HG02852 (cell line): ENCODE data around the gene POM121L2.

Source experiments
- ATAC-seq: cut with Tn5 transposase; IDR thresholded peaks from one replicate; pipeline ENCODE4 v1.9.1; 2021; ENCODE audit warnings: mild to moderate bottlenecking, moderate library complexity; ENCODE audit not compliant: unreplicated experiment

The POM121L2 gene

DNA sequence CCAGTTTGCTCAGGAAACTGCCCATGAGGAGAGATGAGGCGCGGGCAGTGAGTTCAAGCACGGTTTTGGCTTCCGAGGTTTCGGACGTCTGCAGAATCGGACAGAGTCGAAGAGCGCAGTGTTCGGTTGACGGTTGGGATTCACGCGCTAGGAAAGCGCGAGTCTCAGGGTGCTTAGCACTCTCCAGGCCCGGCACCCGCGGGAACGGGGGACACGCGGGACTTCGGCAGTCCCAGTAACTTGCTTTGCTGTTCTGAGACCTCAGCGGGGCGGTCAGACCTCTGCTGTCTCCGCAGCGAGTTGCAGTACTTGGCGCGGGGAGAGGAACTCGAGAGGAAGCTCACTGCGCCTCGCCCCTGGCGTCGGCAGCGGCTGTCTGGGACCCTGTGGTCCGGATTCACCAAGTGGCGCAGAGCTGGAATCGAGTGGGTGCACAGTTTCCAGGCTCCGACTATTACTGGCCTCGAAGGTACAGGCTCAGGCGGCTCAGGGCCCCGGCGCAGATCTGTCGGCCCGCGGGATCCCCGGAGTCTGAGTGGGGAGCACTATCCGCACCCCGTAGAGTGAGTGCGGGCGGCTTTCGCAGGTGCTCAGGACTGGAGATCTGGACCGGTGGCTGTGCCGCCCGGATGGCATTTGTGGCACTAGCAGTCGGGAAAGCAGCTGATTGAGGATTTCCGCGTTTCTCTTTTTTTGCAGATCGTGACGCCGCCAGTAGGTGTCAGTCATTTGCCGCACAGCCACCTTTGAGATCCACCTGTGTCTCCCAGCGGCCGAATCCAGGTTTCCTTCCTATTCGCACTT lies at the start of gene POM121L2:
TSS of gene POM121L2 (minus strand) at position 128 of the 804 bp plus-strand sequence. CDS start at position 25, 103 bp downstream.
- peak; percentile 51 for ATAC-seq

DNA sequence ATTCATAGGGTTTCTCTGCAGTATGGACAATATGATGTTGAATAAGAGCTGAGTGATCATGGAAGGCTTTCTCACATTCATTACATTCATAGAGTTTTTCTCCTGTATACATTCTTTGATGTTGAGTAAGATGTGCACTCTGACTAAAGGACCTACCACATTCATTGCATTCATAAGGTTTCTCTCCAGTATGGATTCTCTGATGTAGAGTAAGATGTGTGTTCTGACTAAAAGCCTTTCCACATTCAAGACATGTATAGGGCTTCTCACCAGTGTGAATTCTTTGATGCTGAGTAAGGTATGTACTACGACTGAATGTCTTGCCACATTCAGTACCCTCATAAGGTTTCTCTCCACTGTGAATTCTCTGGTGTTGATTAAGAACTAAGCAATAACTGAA lies 47.2 kb upstream of the POM121L2 start:
- no peak for ATAC-seq

DNA sequence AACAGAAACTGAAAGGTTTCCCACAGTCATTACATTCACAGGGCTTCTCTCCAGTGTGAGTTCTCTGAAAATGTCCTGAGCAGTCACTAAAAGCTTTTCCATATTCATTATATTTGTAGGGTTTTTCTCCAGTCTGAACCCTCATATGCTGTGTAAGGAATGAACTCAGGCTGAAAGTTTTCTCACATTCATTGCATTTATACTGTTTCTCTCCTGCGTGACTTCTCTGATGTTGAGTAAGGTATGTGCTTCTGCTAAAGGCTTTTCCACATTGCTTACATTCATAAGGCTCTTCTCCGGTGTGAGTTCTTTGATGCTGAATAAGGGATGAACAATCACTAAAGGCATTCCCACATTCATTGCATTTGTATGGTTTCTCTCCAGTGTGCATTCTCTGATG lies 46.7 kb upstream of the POM121L2 start:
- ATAC-seq: no peak

DNA sequence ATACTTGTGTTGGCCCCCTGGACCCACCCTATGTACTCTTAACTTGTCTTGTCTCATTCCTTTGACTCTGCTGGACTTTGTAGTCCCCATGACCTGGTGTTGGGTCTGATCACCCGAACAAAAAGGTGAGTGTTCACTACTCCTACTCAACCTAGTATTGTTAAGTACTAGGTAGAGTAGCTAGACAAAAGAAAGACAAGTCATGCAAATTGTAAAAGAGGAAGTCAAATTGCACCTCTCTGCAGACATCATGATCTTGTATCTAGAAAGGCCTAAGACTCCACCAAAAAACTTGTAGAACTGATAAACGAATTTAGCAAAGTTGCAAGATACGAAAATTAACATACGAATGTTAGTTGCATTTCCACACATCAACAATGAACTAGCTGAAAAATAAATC lies 40.8 kb upstream of the POM121L2 start:
- no peak for ATAC-seq

DNA sequence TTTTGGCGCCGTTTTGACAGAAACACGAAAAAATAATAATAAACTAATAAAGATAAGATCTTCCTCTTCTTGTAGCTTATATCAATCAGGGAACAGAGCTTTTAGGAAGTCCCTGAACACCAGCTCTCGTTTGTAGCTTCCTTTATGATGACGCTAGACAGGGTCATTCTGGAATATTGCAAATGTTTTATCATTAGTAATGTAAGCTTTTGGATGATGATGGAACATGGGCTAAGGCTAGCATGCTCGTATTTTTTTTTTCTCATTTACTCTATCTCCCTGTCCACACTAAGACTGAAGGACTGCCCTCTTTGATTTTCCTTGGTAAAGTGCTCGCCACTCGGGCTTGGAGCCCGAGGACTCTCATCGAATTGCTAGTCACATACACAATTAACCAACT lies 22.1 kb upstream of the POM121L2 start:
- ATAC-seq: no peak

DNA sequence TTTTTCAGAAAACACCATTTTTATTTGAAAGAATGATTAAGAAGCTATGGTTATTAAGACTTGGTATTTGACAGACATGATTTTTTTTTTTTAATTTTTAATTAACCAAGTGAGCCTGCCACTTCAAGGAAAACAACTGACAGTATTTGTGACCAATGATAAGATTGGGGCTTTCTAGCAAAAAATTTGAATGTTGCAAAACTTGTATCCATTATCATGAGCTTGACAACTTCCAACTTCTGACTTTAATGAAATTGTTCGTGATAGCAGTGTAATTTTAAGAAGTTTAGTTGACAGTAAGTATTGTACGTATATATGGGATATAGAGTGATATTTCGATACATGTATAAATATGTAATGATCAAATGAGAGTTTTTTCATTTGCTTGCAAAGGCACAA lies 21.6 kb upstream of the POM121L2 start:
- ATAC-seq: no peak

DNA sequence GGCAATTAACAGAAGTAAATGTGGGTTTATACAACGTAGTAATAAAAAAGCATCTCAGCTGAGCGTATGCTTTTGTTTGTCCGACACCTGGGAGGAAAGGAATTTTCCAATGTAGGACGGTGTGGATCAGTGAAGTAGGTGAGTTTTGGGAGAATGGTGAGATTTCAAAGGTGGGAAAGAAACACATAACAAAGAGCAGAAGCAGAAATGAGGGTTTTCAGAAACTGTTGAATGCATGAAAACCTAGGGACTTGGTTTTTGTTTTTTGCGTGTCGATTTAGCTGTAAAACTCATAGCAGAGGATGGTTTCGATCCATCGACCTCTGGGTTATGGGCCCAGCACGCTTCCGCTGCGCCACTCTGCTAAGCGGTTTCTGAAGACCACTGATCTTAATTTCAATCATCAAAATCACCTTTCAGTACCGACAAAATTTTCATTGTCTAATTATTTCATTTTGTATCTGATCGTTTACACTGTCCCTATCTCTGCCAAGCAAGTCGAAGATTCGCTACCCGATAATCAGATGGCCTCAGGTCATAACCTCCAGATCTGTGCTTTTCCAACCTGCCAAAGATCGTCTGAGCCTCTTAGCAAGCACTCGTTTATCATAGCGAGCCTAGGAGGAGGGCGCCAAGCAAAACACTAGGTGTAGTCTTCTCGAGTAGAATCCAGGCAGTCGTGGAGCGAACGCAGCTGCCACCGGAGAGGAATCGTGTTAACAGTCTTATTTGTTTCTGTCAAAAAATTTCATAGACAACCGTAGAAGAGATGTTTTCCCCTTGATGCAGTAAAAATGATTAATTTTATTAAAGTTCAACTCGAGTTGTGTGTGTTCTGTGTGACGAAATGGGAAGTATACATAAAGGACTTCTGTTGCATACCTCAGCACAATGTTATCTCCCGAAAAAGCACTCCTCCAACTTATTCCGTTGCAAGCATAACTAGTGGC lies 20.9 kb upstream of the POM121L2 start:
- ATAC-seq: no peak

DNA sequence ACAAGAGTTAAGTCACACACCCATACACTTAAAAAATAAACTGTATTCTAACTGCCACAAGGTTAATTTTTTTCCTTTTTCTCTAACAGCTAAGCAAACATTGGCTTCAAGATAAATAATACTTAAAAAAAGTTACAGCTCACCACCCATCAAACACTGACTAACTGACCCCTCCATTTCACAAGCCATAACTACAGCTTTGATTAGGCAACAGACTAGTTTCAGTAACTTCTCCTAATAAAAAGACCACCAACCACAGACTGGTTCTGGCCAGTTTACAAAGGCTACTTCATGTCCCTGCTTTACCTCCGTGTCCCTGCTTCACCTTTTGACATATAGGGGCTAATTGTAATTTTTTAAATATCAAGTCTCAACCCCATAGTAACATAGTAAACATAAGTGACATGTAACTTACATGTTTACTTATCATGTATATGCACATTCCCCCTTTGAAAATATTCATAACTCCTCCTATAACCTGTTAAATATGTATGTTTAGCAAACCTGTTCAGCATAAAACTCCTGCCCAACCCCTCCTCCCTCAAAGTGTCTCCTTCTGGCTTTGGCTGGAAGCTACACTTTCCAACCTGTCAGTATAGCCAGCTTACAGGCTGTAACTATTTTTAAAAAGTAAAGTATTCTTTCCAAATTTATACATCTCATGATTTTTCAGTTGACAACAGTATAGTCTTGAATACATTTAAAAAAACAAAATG lies 15.1 kb upstream of the POM121L2 start:
- no peak for ATAC-seq

DNA sequence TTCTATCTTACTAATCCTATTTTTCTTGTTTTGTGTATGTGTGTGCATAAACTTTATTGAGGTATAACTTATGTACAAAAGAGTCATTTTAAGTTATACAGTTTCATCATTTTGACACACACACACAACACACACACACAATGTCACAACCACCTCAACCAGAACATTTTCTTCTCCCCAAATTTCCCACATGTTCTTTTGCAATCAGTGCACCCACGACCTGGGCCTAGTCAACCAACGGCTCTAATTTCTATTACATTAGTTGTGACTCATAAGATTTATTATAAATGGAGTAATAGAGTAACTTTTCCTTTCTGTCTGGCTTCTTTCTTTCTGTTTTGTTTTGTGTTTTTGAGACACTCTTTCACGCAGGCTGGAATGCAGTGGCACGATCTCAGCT lies 9.8 kb upstream of the POM121L2 start:
- no peak for ATAC-seq

DNA sequence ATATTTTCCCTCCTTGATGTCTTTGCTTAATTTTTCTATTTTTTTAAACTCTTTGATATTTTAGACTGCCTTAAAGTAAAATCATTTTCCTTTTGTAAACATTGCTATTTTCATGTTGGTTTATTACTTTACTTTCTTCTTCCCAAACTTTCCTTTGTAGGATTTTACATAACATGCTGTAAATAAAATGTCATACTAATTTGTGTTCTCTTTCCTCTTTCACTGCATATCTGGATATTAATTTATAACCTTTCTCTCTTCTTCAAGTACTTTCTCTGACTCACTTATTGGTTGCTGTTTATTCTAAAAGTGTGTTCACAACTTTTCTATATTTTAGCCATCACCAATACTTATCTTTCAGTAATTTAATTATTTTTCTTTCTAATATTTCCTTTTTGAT lies 9.3 kb upstream of the POM121L2 start:
- no peak for ATAC-seq

DNA sequence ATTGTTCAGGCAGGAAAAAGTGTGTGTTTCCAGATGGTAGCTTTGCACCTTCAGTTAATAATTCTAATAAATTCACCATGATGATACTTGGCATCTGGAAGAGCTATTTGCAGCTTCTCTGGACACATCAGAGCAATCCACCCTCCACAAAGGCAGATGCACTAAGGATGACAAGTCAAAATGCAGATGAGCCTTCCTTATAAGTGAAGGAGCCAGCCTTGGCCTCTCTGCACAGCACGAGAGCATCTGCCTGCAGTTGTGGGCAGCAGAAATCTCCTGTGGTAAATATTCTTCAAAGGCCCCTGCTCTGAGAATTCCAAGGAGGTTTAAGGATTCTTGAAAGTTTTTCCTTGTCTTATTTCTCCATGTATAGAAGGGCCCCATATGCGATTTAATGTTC lies 6.9 kb upstream of the POM121L2 start:
- no peak for ATAC-seq

DNA sequence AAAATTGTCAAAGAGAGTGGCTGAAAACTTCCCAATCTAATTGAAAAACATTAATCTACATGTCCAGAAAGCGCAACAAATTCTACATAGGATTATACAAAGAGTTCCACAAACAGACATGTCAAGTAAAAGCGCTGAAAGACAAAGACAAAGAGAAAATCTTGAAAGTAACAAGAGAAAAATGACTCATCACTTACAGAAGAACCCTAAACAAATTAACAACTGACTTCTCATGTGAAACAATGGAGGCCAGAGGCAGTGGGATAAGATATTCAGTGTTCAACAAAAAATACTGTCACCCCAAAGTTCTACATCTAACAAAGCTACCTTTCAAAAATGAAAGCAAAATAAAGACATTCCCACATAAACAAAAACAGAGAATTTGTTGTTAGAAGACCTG lies 2.0 kb upstream of the POM121L2 start:
- no peak for ATAC-seq

DNA sequence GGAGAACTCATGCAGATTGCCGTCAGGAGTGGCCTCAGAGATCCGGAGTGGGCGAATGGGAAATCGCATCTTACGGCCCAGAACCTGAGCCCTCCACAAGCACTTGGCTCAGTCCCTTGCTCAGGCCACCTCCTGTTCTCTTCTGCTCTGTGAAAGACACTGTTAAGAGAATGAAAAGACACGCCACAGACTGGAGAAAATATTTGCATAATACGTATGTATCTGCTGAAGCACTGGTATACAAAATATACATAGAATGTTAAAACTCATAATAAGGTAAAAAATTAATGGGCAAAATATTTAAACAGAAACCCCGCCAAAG lies 838 bp upstream of the POM121L2 start:
- ATAC-seq: peak; percentile 24

DNA sequence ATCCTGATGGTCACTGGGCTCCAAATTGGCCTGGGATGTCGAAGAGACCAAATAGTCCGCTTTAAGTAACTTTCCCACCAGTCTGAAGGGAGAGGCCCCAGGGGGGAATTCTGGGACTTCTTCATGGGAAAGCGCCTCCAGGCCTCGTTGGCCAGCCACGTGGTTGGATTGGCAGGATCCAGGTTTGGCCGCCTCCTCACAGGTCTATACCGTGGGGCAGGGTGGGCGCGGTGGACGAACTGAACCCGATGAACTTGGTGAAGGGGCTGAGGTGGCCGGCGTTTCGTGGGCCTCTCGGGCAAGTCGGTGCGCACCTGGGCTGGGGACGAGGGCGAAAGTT lies 297 bp downstream of the POM121L2 start:
- ATAC-seq: no peak

DNA sequence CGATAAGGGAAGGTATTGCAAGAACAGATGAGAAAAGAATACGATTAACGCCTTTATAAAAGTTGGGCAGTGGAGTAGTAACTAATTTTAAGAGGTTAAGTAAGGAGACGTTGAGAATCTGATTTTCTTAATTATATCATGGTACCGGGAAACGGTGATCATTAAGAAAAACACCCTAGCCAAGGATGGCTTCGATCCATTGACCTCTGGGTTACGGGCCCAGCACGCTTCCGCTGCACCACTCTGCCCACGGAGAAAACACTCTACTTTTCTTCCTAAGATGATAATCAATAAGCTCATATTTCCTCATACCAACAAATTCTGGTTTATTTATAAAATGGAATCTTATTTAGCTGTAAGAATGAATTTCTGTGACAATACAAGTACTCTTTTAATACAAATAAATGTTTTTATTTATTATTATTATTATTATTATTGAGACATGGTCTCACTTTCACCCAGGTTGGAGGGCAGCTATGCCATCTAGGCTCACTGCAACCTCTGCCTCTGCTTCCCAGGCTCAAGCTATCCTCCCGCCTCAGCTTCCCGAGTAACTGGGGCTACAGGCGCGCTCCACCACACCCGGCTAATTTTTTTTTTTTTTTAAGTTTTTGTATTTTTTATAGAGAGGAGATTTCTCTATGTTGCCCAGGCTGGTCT lies 8.3 kb downstream of the POM121L2 start:
- no peak for ATAC-seq

DNA sequence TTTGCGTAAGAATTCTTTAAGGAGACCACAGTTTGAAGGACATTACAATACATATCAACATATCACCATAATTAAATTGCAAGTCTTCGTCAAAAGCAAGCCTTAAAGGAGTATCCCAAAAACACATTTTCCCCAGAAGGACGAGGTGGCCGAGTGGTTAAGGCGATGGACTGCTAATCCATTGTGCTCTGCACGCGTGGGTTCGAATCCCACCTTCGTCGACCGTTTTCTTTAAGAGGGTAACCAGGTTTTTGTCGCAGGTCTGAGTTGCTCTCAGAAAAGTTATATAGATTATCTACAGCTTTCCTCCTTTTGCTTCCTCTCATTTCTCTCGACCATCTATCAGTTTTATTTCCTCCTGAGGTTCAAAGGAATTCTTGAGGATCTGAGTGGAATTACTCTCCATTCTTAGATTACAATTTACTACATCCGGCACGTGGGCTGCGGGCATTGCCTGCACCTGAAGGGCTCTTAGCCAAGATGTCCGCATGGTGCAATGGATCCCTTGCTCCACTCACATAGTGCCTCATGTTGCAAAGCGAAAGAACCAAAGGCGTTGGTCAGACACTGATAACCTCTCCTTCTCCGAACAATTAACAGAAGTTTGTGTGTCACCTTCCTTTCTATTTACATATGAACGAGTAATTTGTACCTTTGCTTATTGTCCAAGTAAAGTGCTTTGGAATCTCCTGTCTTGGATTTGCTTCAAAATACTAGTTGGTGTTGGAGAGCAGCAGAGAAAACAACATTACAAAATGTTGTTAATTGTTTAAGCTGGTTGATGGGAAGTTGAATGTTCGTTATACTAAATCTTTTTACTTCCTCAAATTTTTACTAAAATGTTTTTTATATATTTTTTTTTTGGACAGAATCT lies 14.0 kb downstream of the POM121L2 start:
- ATAC-seq: no peak

DNA sequence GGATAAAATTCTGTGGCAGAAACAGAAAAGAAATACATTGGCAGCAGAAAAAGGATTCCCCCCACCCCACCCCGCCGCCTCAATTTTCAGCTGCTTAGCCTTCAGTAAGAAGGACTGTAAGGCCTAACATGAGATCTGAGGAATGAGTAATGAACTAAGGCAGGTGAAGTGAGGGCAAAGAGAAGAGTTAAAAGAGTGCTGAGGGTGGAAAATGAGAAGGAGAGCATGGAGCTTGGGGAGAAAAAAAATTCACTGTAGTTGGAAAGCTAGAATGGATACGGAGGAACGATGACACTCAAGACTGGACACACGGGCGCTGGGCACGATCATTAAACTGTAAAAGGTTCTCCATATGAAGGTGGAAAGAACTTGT lies 14.6 kb downstream of the POM121L2 start:
- no peak for ATAC-seq

DNA sequence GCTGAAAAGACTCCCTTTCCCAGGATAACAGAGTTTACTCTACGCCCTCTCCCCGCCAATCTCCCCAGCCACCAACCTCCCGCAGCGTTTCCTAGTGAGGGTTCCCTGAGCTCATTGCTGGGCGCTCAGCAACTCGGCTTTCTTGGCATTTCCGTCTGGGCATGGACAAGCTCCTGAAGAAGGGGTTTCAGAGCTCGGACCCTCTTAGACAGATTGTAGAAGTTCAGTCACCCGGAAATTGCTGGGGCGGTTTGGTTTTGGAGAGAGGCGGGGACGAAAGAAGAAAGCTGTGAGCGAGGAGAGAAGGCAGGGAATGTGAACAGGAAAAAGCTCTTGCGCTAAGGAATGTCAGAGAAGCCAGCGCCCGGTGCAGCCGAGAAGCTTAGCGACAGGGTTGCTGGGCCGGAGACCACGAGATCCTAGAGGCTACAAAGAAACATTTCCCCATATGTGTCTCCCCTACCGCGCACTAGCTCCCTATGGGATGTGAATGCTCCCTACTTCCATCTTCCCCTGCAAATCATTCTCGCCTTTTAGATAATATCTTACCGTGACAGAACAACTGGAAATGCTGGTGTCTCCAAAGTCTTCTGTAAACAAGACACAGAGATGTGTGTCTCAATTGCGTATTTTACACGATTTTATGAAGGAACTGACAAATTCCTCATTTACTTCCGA lies 15.8 kb downstream of the POM121L2 start:
- ATAC-seq: no peak

DNA sequence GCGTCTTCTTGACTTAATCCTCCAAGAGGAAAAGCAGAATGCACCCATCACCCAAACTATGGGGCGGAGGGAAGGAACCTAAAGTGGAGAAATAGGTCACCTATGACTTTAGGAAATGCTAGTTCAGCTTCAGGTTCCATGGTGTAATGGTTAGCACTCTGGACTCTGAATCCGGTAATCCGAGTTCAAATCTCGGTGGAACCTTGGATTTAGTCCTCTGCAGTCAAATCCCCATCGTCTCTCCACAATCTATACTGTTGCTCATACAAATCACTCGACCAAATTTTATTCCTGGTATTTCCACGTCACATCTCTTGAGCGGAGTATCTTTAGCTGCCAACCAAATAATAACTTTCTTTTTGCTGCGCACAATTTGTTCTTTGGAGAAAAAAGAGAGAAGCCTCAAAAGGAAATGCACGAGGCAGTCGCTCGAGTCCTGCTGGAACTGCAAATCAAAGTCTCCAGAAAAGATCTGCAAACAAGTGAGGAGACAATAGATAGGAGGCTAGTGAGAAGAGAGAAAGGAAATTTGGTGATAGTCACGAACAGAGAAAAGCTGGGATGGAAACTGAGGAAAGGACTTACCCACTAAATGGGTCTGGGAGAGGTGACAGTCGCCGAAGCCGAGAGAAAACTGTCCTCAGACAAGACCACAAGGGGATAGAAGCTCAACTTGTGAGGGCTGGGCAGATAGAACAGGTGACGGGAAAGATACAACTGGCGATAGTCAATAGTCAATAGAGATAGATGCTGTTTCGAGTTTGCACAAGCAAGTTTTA lies 16.6 kb downstream of the POM121L2 start:
- ATAC-seq: no peak
